SH-SY5Y (cell line): ENCODE results near the gene NPHP4.

ENCODE experiments used
- GATA2 ChIP-seq: IDR thresholded peaks from 2 replicates; pipeline ENCODE4 v1.6.1; 2011; ENCODE audit warnings: mild to moderate bottlenecking, low read depth, low read length
- GATA3 ChIP-seq: IDR thresholded peaks from 2 replicates; pipeline ENCODE4 v1.6.1; 2011; ENCODE audit warnings: low read depth, mild to moderate bottlenecking, low read length, moderate library complexity

GRCh38 chr1:6016191-6016865 is 24.1 kb upstream of the NPHP4 start:
- no peak for TF ChIP-seq GATA2
- no peak for TF ChIP-seq GATA3
